A172 (cell line): ENCODE data around the gene SLC6A16. TPM values are rescaled to one million over a fixed set of nuclear protein-coding genes. Genes with fewer than 3 reads are reported as not detected.

Experiments
- DNase-seq: peaks from one replicate; pipeline ENCODE4 v3.0.0-alpha.2; 2015; ENCODE audit warnings: low spot score
- total RNA-seq: library from RNA; depleted of rRNA; stranded (reverse); fragments of >200 nt; shearing (Covaris generic); gene quantifications from 2 replicates; pipeline ENCODE4 v1.2.3, GENCODE V29; 2014; rRNA removed

The SLC6A16 gene
- total RNA-seq, 1 experiment from 2014 or later, result not detected

- DNase-seq, result no peak
These were observed 53.8 kb downstream of the SLC6A16 start for GRCh38 chr19:49271080-49271753.

GRCh38 chr19:49266409-49266808 is 58.6 kb downstream of the SLC6A16 start:
- DNase-seq, result peak; percentile 26

GRCh38 chr19:49264258-49264657 is 60.7 kb downstream of the SLC6A16 start:
- no peak for DNase-seq

- no peak for DNase-seq
These were observed 63.4 kb downstream of the SLC6A16 start for GRCh38 chr19:49261602-49262001.

- DNase-seq, result no peak
These were observed 68.3 kb downstream of the SLC6A16 start for GRCh38 chr19:49256691-49257090.

- no peak for DNase-seq
These were observed 69.3 kb downstream of the SLC6A16 start for GRCh38 chr19:49255674-49256073.

- DNase-seq, result no peak
These were observed 75.1 kb downstream of the SLC6A16 start for GRCh38 chr19:49249933-49250332.

GRCh38 chr19:49247676-49248075 is 77.3 kb downstream of the SLC6A16 start:
- no peak for DNase-seq

- DNase-seq, result no peak
These were observed 80.7 kb downstream of the SLC6A16 start for GRCh38 chr19:49244256-49244655.

- DNase-seq, result no peak
These were observed 81.3 kb downstream of the SLC6A16 start for GRCh38 chr19:49243726-49244125.

- no peak for DNase-seq
These were observed 81.9 kb downstream of the SLC6A16 start for GRCh38 chr19:49243129-49243528.

GRCh38 chr19:49241769-49242168 is 83.2 kb downstream of the SLC6A16 start:
- DNase-seq, result no peak

Other genes starting within 250 kb of the SLC6A16 start
- 143 and 174 TPM in 2 replicates for gene SNRNP70, start 239.7 kb downstream of the SLC6A16 start, total RNA-seq
- 0.16 and 8.5 TPM in 2 replicates for gene LIN7B, start 210.8 kb downstream of the SLC6A16 start, total RNA-seq
- not detected in 2 replicates for gene C19orf73, start 206.0 kb downstream of the SLC6A16 start, total RNA-seq
- gene PPFIA3, start 205.6 kb downstream of the SLC6A16 start, total RNA-seq, result 3.4 and 4.7 TPM in 2 replicates
- 0.07 TPM in 1 of 2 replicates, not detected in the other for gene HRC, start 169.8 kb downstream of the SLC6A16 start, total RNA-seq
- 3.6 and 7.6 TPM in 2 replicates for gene TRPM4, start 167.4 kb downstream of the SLC6A16 start, total RNA-seq
- not detected in 2 replicates for gene CD37, start 10.2 kb upstream of the SLC6A16 start, total RNA-seq
- 30.3 and 37.1 TPM in 2 replicates for gene TEAD2, start 37.2 kb upstream of the SLC6A16 start, total RNA-seq
- gene DKKL1, start 38.7 kb upstream of the SLC6A16 start, total RNA-seq, result 0.21 TPM in 1 of 2 replicates, not detected in the other
- gene KASH5, start 63.1 kb upstream of the SLC6A16 start, total RNA-seq, result not detected in 2 replicates
- gene PTH2, start 98.2 kb upstream of the SLC6A16 start, total RNA-seq, result not detected in 2 replicates
- gene GFY, start 100.2 kb upstream of the SLC6A16 start, total RNA-seq, result not detected in 2 replicates
- gene SLC17A7, start 116.3 kb upstream of the SLC6A16 start, total RNA-seq, result 0.12 TPM in 1 of 2 replicates, not detected in the other
- 103 and 119 TPM in 2 replicates for gene PIH1D1, start 126.6 kb upstream of the SLC6A16 start, total RNA-seq
- 41.6 and 47.0 TPM in 2 replicates for gene ALDH16A1, start 128.0 kb upstream of the SLC6A16 start, total RNA-seq
- gene FLT3LG, start 149.0 kb upstream of the SLC6A16 start, total RNA-seq, result 4.7 and 6.2 TPM in 2 replicates
- gene RPL13A, start 162.4 kb upstream of the SLC6A16 start, total RNA-seq, result 1,452 and 1,525 TPM in 2 replicates
- gene RPS11, start 171.2 kb upstream of the SLC6A16 start, total RNA-seq, result 2,104 and 3,140 TPM in 2 replicates
- gene FCGRT, start 187.5 kb upstream of the SLC6A16 start, total RNA-seq, result 0.17 and 0.77 TPM in 2 replicates
- gene RCN3, start 202.8 kb upstream of the SLC6A16 start, total RNA-seq, result 0.46 TPM in 1 of 2 replicates, not detected in the other